GM19238 (cell line): ENCODE measurements around the gene OR4F15.

Source experiments
- DNase-seq: peaks from one replicate; pipeline ENCODE4 v3.0.0; 2011; ENCODE audit warnings: low spot score; ENCODE audit not compliant: insufficient read length

The OR4F15 gene

GRCh38 chr15:101803676-101804075 is 8.3 kb upstream of the OR4F15 start:
- DNase-seq, result no peak

GRCh38 chr15:101804375-101804774 is 7.6 kb upstream of the OR4F15 start:
- no peak for DNase-seq

- no peak for DNase-seq
These were observed 7.1 kb upstream of the OR4F15 start for GRCh38 chr15:101804941-101805340.

- no peak for DNase-seq
These were observed 6.2 kb upstream of the OR4F15 start for GRCh38 chr15:101805605-101806345.

- no peak for DNase-seq
These were observed 4.6 kb upstream of the OR4F15 start for GRCh38 chr15:101807345-101807945.

GRCh38 chr15:101808201-101808600 is 3.8 kb upstream of the OR4F15 start:
- no peak for DNase-seq

GRCh38 chr15:101810456-101810855 is 1.5 kb upstream of the OR4F15 start:
- no peak for DNase-seq

- no peak for DNase-seq
These were observed 1.1 kb upstream of the OR4F15 start for GRCh38 chr15:101810876-101811275.

GRCh38 chr15:101813803-101814534 is 2.0 kb downstream of the OR4F15 start:
- DNase-seq, result no peak

GRCh38 chr15:101820781-101821180 is 8.8 kb downstream of the OR4F15 start:
- DNase-seq, result no peak

GRCh38 chr15:101827257-101827656 is 15.3 kb downstream of the OR4F15 start:
- DNase-seq, result no peak

- no peak for DNase-seq
These were observed 16.8 kb downstream of the OR4F15 start for GRCh38 chr15:101828774-101829173.

- no peak for DNase-seq
These were observed 29.7 kb downstream of the OR4F15 start for GRCh38 chr15:101841656-101842055.

GRCh38 chr15:101844916-101845315 is 32.9 kb downstream of the OR4F15 start:
- no peak for DNase-seq

- no peak for DNase-seq
These were observed 40.4 kb downstream of the OR4F15 start for GRCh38 chr15:101852356-101852755.
